K562 (cell line): ENCODE measurements around the gene LCLAT1. TPM values are rescaled to one million over a fixed set of nuclear protein-coding genes. Genes with fewer than 3 reads are reported as not detected.
A peak's percentile ranks its signal among the peaks of the same experiment; 100 is the strongest.

Experiments
- ATAC-seq: fragments of 200-7000 bp; cut with Tn5 transposase; 3 replicates; pipeline ENCODE4 v1.9.1; 2020; ENCODE audit warnings: moderate library complexity
- BruUV-seq: library from RNA; stranded (reverse); fragments of 400-500 nt; replicated peaks from 2 replicates; lab custom pipeline; 2021; lab: Mats Ljungman, UMichigan
- CTCF ChIA-PET: fragments of 300-600 bp; formaldehyde crosslinking; extraction: SDS; loops from one replicate; lab custom pipeline; 2021; ENCODE audit warnings: low intra/inter-chr PET ratio; lab: Yijun Ruan, JAX
- POLR2A ChIA-PET: fragments of 300-600, 350-650 bp; sonication (Branson Sonifier 250); formaldehyde crosslinking; extraction: SDS; loops from one replicate; lab custom pipeline; 2021; ENCODE audit warnings: antibody characterized with exemption, inconsistent platforms; lab: Yijun Ruan, JAX
- DNase-seq, 4 experiments: peaks; one replicate each; pipeline versions ENCODE4 v3.0.0 to v3.0.0-alpha.2; 2011 to 2018; ENCODE audit warnings: low spot score in 3 of 4, mixed read lengths in 3 of 4; ENCODE audit errors: extremely low read depth in 1 of 4
- FAIRE-seq: peaks from 2 replicates; lab custom pipeline; 2011; peaks lifted over from hg19 to GRCh38; lab: Jason Lieb, UNC
- H2AFZ ChIP-seq: 2 replicates; pipeline ENCODE4 v1.6.0; 2011; ENCODE audit warnings: low read depth, low read length, control low read depth, inconsistent platforms
- H3K27ac ChIP-seq: fragments of 200-600 bp; 3 replicates; pipeline ENCODE4 v1.8.0; 2011; ENCODE audit warnings: low read depth, mild to moderate bottlenecking, control low read depth, inconsistent platforms, low read length, moderate library complexity, mixed read lengths; ENCODE audit errors: extremely low read depth
- H3K27me3 ChIP-seq, 2 experiments: fragments of 300-600 bp in 1 of 2; 2 replicates in 1 of 2; 3 replicates in 1 of 2; pipeline versions ENCODE4 v1.6.0 to v1.8.0; 2011; ENCODE audit warnings: inconsistent platforms in 2 of 2, low read length in 2 of 2, mild to moderate bottlenecking in 1 of 2, mixed read lengths in 1 of 2, moderate library complexity in 1 of 2; ENCODE audit not compliant: control insufficient read depth in 2 of 2, insufficient read depth in 2 of 2
- H3K36me3 ChIP-seq: fragments of 300-600 bp; 3 replicates; pipeline ENCODE4 v1.8.0; 2011; ENCODE audit warnings: mild to moderate bottlenecking, low read length, inconsistent platforms; ENCODE audit not compliant: control insufficient read depth, insufficient read depth
- H3K4me1 ChIP-seq, 2 experiments: fragments of 200-600 bp in 1 of 2; replicated peaks in 1 of 2; 2 replicates in 1 of 2; 3 replicates in 1 of 2; pipeline versions ENCODE4 v1.5.1 to v1.8.0; 2011; ENCODE audit warnings: inconsistent platforms in 2 of 2, low read length in 2 of 2, mild to moderate bottlenecking in 1 of 2, mixed read lengths in 1 of 2, moderate library complexity in 1 of 2; ENCODE audit not compliant: control insufficient read depth in 2 of 2, insufficient read depth in 2 of 2
- H3K4me2 ChIP-seq: 2 replicates; pipeline ENCODE4 v1.6.1; 2011; ENCODE audit warnings: low read length, control low read depth, inconsistent platforms, mixed read lengths; ENCODE audit not compliant: insufficient read depth
- H3K4me3 ChIP-seq: fragments of 200-600 bp; sonication (generic), shearing (Covaris generic); 2 replicates; pipeline ENCODE4 v1.5.1; 2016; ENCODE audit warnings: control low read depth, inconsistent platforms
- H3K79me2 ChIP-seq: fragments of 200-600 bp; 3 replicates; pipeline ENCODE4 v1.8.0; 2011; ENCODE audit warnings: low read length, inconsistent platforms; ENCODE audit not compliant: control insufficient read depth, insufficient read depth
- H3K9ac ChIP-seq, 2 experiments: 2 replicates each; pipeline versions ENCODE4 v1.6.0 to v1.6.1; 2011; ENCODE audit warnings: low read depth in 2 of 2, low read length in 2 of 2, control low read depth in 1 of 2, inconsistent platforms in 1 of 2, mild to moderate bottlenecking in 1 of 2, mixed read lengths in 1 of 2; ENCODE audit not compliant: insufficient read depth in 1 of 2
- H3K9me1 ChIP-seq: one replicate; pipeline ENCODE4 v1.6.0; 2011; ENCODE audit warnings: inconsistent platforms, mild to moderate bottlenecking, low read length, moderate library complexity; ENCODE audit not compliant: control insufficient read depth, insufficient read depth
- H3K9me3 ChIP-seq: replicated peaks from 2 replicates; pipeline ENCODE4 v1.5.1; 2011; ENCODE audit warnings: low read depth, low read length, inconsistent platforms; ENCODE audit not compliant: control insufficient read depth, insufficient read depth
- H4K20me1 ChIP-seq: replicated peaks from 2 replicates; pipeline ENCODE4 v1.6.1; 2011; ENCODE audit warnings: low read length, inconsistent platforms, mixed read lengths; ENCODE audit not compliant: control insufficient read depth, insufficient read depth
- EGR1 ChIP-seq: fragments of 450-650 bp; conservative IDR thresholded peaks from 2 replicates; pipeline ENCODE4 v1.6.1; 2017; ENCODE audit warnings: mild to moderate bottlenecking
- FOXM1 ChIP-seq, 2 experiments: fragments of 450-650 bp in 1 of 2; sonication (generic) in 1 of 2; formaldehyde crosslinking in 1 of 2; IDR thresholded peaks; 2 replicates each; pipeline versions ENCODE4 v1.6.1 to v1.9.0; 2017 to 2022; ENCODE audit warnings: low read depth in 2 of 2, mild to moderate bottlenecking in 2 of 2, missing genetic modification reagents in 1 of 2, moderate library complexity in 1 of 2
- LARP7 ChIP-seq: fragments of 450-650 bp; IDR thresholded peaks from 2 replicates; pipeline ENCODE4 v1.6.1; 2016
- NFRKB ChIP-seq: fragments of 450-650 bp; IDR thresholded peaks from 2 replicates; pipeline ENCODE4 v1.6.1; 2016; ENCODE audit warnings: low read depth
- PML ChIP-seq: IDR thresholded peaks from 2 replicates; pipeline ENCODE4 v1.6.1; 2012; ENCODE audit warnings: low read length, inconsistent platforms
- SMAD2 ChIP-seq: fragments of 150-350 bp; IDR thresholded peaks from 2 replicates; pipeline ENCODE4 v1.6.1; 2014; ENCODE audit warnings: low read depth, mild to moderate bottlenecking, low read length
- SMARCA4 ChIP-seq: fragments of 450-650 bp; IDR thresholded peaks from 2 replicates; pipeline ENCODE4 v1.6.1; 2016
- STAG1 ChIP-seq: sonication (generic); formaldehyde crosslinking; IDR thresholded peaks from 2 replicates; pipeline ENCODE4 v1.5.0; 2020; ENCODE audit warnings: missing genetic modification reagents, borderline replicate concordance
- TCF7 ChIP-seq: sonication (generic); IDR thresholded peaks from 2 replicates; pipeline ENCODE4 v1.6.1; 2016; ENCODE audit warnings: antibody characterized with exemption, borderline replicate concordance
- ZNF143 ChIP-seq: sonication (generic); formaldehyde crosslinking; IDR thresholded peaks from 2 replicates; pipeline ENCODE4 v1.9.0; 2022; ENCODE audit warnings: mild to moderate bottlenecking, missing genetic modification reagents
- ZZZ3 ChIP-seq: fragments of 450-650 bp; IDR thresholded peaks from 2 replicates; pipeline ENCODE4 v1.6.1; 2016; ENCODE audit warnings: antibody characterized with exemption, mild to moderate bottlenecking, moderate library complexity
- WGBS: fragments of 100-300 bp; shearing (Covaris generic); methylation state at CpG from one replicate; pipeline ENCODE4 v1.1.6; 2016; ENCODE audit warnings: low coverage, mixed read lengths; ENCODE audit not compliant: insufficient coverage; ENCODE audit errors: missing lambda C conversion rate; 5-methylcytosine and 5-hydroxymethylcytosine counted together
- in situ Hi-C: fragments of 300-500 bp; cut with MboI; formaldehyde crosslinking; loops from 4 replicates; pipeline ENCODE4 v1.15.0; 2018; ENCODE audit warnings: inconsistent platforms, mixed read lengths
- intact Hi-C: fragments of 100-400 bp; cut with micrococcal nuclease; formaldehyde crosslinking; loops from 2 replicates; pipeline ENCODE4 v1.14.2; 2022
- polyA plus RNA-seq, 8 experiments: library from polyadenylated mRNA; depleted of rRNA in 4 of 8; stranded (reverse) in 5 of 8; unstranded in 3 of 8; fragments of >200 nt; fragmentation: Nextera tagmentation in 2 of 8; fragmentation: Illumina TruSeq in 1 of 8; extraction: Ambion mirVana in 2 of 8; extraction: Trizol in 1 of 8; gene quantifications; 2 replicates each; pipeline versions ENCODE4 v1.2.1 to v1.2.3, GENCODE V29; 2011 to 2014; ENCODE audit warnings: inconsistent platforms in 1 of 8, missing spikeins in 1 of 8
- total RNA-seq, 7 experiments: library from RNA; depleted of rRNA in 6 of 7; stranded (reverse); fragments of >200 nt in 6 of 7; fragmentation: Illumina TruSeq in 2 of 7; extraction: Trizol in 2 of 7; gene quantifications; 2 replicates each; pipeline versions ENCODE4 v1.2.1 to v1.2.3, GENCODE V29; 2011 to 2021; ENCODE audit warnings: low replicate concordance in 1 of 7
- TF ChIP-seq, protein P1 (sequence below): fragments of 200-800 bp; sonication (Bioruptor generic); IDR thresholded peaks from 2 replicates; pipeline ENCODE4 v1.6.1; 2017; ENCODE audit warnings: missing genetic modification characterization, missing compliant biosample characterization
- TF ChIP-seq, protein P2 (sequence below): IDR thresholded peaks from 2 replicates; pipeline ENCODE4 v1.6.1; 2014; ENCODE audit warnings: antibody characterized with exemption
- TF ChIP-seq, protein P3 (sequence below): conservative IDR thresholded peaks from 2 replicates; pipeline ENCODE4 v1.6.1; 2011; ENCODE audit warnings: low read depth, mild to moderate bottlenecking, low read length; ENCODE audit not compliant: control insufficient read depth

Gene LCLAT1
- total and polyA plus RNA-seq, 9 of the 15 experiments (the other 6 are each of a cell fraction or from before 2014, with no cell fraction given), result 8.9 to 63.3 (median 25.4) TPM

DNA sequence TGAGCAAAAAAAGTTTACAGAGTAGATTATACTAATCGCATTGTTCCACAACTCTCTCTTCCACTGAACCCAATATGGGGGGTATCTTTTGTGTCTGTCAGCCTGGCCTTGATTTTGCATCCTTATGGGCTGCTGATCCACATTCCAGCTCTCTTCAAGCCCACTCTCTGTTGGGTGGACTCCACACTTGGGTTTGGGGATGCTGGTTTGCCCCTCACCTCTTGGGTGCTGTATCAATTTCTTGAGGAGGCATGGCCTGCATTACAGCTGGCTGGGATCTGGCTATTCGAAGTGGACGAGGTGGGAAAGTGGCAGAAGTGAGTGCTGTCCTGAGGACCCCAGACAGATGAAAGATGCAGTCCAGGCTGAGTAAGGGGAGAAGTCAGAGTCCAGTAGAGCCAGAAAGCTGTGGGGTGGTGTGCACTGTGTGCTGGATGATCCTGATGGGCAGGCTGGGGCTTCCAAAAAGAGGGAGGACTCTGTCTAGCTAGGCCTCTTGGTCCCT, 218.8 kb downstream of the LCLAT1 start:
- WGBS, result 19% methylated on average over 3 of the region's 3 CpGs
- FAIRE-seq (no peak), DNase-seq (no peak), ATAC-seq (no peak)
- intact Hi-C loops (no loop called here), in situ Hi-C loops (no loop called here)
- CTCF ChIA-PET, result no interaction called here
- no peak for TF ChIP-seq PML
- TF ChIP-seq, protein P1, sequence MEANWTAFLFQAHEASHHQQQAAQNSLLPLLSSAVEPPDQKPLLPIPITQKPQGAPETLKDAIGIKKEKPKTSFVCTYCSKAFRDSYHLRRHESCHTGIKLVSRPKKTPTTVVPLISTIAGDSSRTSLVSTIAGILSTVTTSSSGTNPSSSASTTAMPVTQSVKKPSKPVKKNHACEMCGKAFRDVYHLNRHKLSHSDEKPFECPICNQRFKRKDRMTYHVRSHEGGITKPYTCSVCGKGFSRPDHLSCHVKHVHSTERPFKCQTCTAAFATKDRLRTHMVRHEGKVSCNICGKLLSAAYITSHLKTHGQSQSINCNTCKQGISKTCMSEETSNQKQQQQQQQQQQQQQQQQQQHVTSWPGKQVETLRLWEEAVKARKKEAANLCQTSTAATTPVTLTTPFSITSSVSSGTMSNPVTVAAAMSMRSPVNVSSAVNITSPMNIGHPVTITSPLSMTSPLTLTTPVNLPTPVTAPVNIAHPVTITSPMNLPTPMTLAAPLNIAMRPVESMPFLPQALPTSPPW, result no peak
- TF ChIP-seq, protein P2, sequence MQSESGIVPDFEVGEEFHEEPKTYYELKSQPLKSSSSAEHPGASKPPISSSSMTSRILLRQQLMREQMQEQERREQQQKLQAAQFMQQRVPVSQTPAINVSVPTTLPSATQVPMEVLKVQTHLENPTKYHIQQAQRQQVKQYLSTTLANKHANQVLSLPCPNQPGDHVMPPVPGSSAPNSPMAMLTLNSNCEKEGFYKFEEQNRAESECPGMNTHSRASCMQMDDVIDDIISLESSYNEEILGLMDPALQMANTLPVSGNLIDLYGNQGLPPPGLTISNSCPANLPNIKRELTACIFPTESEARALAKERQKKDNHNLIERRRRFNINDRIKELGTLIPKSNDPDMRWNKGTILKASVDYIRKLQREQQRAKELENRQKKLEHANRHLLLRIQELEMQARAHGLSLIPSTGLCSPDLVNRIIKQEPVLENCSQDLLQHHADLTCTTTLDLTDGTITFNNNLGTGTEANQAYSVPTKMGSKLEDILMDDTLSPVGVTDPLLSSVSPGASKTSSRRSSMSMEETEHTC, result no peak
- no peak for TF ChIP-seq STAG1 (CRISPR knock-in tag)
- TF ChIP-seq FOXM1 (IDR thresholded peaks at IDR 0.05; ENCODE audit: low read depth), result no peak
- TF ChIP-seq FOXM1 (CRISPR knock-in tag; IDR thresholded peaks at IDR 0.05; ENCODE audit: low read depth), result no peak
- TF ChIP-seq, protein P3, sequence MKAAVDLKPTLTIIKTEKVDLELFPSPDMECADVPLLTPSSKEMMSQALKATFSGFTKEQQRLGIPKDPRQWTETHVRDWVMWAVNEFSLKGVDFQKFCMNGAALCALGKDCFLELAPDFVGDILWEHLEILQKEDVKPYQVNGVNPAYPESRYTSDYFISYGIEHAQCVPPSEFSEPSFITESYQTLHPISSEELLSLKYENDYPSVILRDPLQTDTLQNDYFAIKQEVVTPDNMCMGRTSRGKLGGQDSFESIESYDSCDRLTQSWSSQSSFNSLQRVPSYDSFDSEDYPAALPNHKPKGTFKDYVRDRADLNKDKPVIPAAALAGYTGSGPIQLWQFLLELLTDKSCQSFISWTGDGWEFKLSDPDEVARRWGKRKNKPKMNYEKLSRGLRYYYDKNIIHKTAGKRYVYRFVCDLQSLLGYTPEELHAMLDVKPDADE, result no peak
- no peak for TF ChIP-seq ZNF143 (CRISPR knock-in tag)
- TF ChIP-seq NFRKB, result no peak
- TF ChIP-seq LARP7, result no peak
- no peak for TF ChIP-seq SMAD2
- no peak for TF ChIP-seq ZZZ3
- no peak for TF ChIP-seq EGR1
- no peak for TF ChIP-seq SMARCA4
- no peak for TF ChIP-seq TCF7
- Histone ChIP-seq H3K27ac (no peak overlapping the region), H3K4me2 (no peak overlapping the region), H2AFZ (peak overlapping the region; percentile 30; the same call in 1 of the 2 replicates), H3K9me3 (no peaks in the 10 kb centered on the region), H4K20me1 (no peaks in the 10 kb centered on the region), H3K4me3 (no peak overlapping the region), H3K27me3 (no peaks in the 10 kb centered on the region), H3K36me3 (no peaks in the 10 kb centered on the region), H3K9ac (no peak overlapping the region), H3K79me2 (no peaks in the 10 kb centered on the region), H3K4me1 (peaks cover 0 to 4% of the 10 kb centered on the region in 2 experiments; a peak in 2 of 5 replicates), H3K9me1 (no peaks in the 10 kb centered on the region)
- BruUV-seq, result no TSS peak
- POLR2A ChIA-PET, result interaction anchor here (0.5 to 1.2 kb wide), 3 partner anchors 8 to 12 kb away, joined by 3 to 4 read pairs (median 3); no protein-coding TSS in a partner anchor
